Epithelial cell of proximal tubule (primary cell): ENCODE results near the gene UROC1. TPM values are rescaled to one million over a fixed set of nuclear protein-coding genes. Genes with fewer than 3 reads are reported as not detected.

Experiments used
- DNase-seq: peaks from one replicate; pipeline ENCODE4 v3.0.0-alpha.2; 2011; ENCODE audit warnings: low read depth
- H3K4me3 ChIP-seq: 2 replicates; pipeline ENCODE4 v1.5.1; 2011; ENCODE audit warnings: low read depth, mild to moderate bottlenecking, low read length
- total RNA-seq: library from RNA; depleted of rRNA; stranded (reverse); fragments of >200 nt; gene quantifications from 2 replicates; pipeline ENCODE4 v1.2.3, GENCODE V29; 2015
- TF ChIP-seq, protein P1 (sequence below): conservative IDR thresholded peaks from 2 replicates; pipeline ENCODE4 v1.5.1; 2012; ENCODE audit warnings: low read depth, mild to moderate bottlenecking, low read length

UROC1 gene
- total RNA-seq, 1 donor from 2014 or later: not detected

DNA sequence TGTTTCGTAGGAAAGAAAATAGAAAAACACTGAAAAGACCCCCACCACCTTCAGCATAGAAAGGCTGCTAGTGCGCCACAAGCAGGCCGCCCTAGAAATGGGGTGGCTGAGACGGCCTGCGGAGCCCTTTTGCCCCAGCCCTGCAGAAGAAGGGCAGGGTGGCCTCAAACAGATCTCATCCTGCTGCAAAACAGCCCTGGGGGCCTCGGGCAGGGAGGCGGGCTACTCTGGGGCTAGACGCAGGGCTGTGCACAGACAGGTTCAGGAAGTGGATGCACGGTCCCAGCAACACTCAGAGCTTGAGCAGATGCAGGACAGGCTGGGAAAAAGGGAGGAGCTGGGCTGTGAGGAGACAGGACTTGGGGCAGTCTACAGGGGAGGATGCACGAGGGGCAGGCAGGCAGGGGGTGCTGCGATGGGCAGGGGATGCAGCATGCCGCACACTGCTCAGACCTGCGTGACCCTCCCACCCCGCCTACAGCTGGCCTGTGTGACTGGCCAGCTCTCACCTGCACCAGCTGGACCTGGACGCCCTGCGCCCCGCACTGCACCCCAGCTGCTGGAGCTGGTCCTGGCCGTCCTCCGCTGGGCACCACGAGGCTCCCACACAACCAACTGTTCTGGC is 76.2 kb downstream of the UROC1 start:
- TF ChIP-seq, protein P1, sequence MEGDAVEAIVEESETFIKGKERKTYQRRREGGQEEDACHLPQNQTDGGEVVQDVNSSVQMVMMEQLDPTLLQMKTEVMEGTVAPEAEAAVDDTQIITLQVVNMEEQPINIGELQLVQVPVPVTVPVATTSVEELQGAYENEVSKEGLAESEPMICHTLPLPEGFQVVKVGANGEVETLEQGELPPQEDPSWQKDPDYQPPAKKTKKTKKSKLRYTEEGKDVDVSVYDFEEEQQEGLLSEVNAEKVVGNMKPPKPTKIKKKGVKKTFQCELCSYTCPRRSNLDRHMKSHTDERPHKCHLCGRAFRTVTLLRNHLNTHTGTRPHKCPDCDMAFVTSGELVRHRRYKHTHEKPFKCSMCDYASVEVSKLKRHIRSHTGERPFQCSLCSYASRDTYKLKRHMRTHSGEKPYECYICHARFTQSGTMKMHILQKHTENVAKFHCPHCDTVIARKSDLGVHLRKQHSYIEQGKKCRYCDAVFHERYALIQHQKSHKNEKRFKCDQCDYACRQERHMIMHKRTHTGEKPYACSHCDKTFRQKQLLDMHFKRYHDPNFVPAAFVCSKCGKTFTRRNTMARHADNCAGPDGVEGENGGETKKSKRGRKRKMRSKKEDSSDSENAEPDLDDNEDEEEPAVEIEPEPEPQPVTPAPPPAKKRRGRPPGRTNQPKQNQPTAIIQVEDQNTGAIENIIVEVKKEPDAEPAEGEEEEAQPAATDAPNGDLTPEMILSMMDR: no peak
- DNase-seq: no peak
- H3K4me3 ChIP-seq: no peak overlapping the region

DNA sequence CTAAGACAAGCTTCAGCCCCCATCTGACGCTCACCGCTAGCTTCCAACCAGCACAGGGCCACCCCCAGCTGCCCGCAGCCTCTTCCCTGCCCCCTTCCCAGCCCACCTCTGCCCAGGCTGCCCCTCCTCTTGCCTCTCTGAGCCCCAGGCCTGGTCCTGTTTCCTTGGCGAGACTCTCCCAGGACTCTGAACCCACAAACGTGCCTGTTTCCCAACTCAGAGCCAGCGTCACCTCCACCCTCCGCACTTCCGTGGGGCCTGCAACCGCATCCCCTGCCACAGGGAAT is 76.9 kb downstream of the UROC1 start:
- no peak for DNase-seq
- no peak overlapping the region for H3K4me3 ChIP-seq
- TF ChIP-seq, protein P1: no peak

DNA sequence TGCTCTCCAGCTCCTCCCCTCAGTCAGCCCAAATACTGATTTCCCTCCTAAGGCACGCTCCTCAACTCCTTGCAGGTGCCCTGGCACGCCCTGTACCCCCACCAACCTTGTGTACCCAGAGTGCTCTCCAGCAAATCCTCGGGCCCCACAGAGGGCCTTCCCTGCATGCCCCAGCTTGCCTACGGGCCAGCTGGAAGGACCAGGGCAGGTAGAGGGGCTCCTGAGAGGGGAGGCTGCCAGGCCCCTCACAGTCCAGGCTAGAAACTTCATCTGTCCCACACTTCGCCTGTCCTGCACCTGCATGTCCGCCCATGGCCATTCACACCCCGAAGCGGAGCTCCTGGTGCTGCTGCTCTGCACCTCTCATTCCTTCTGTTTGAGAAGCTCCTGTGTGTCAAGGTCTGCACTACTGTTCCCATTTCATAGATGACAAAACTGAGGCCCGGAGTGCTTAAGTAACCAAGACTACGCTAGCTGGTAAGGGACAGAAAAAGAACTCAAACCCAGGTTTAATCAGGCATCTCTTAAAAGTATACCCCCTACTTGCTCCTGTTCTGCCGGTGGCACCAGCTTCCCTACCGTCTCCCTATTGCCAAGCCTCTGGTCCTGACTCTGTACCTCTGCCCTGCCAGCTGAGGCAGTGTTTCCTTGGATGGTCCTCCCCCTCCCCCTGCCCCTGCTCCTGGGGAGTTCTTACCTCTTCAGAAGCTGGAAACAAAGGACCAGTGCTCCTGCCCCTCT is 77.4 kb downstream of the UROC1 start:
- TF ChIP-seq, protein P1: no peak

DNA sequence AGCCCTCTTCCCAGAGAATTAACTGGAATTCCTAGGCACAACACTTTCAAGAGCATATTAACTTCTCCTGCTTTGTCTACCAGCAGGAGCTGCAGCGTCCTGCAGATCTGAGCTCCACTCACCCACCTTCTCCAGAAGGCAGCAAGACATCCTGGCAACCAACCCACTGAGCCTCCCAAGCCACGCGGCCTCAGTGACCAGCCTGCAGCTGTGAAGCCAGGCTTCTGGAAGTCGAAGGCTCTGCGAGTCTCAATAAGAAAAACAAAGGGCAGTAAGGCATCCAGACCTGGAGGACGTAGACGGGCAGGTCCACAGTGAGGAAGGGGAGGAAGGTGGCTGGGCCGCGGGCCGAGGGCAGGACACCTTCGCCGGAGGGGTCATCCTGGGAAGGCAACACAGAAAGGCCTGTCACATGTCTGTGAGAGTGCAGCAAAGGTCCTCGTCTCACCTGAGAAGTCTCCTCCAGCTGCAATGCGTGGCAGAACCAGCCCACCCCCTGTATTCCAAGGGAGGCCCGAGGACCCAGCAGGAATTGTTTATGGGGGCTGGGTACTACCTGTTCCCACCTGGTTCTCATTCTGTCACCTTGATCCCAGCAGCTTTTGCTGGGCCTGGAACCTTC is 78.1 kb downstream of the UROC1 start:
- H3K4me3 ChIP-seq: no peak overlapping the region
- TF ChIP-seq, protein P1: no peak
- no peak for DNase-seq

More for the DNA sequence above, 77.4 kb downstream of the UROC1 start:
- DNase-seq: no peak
- H3K4me3 ChIP-seq: no peak overlapping the region

DNA sequence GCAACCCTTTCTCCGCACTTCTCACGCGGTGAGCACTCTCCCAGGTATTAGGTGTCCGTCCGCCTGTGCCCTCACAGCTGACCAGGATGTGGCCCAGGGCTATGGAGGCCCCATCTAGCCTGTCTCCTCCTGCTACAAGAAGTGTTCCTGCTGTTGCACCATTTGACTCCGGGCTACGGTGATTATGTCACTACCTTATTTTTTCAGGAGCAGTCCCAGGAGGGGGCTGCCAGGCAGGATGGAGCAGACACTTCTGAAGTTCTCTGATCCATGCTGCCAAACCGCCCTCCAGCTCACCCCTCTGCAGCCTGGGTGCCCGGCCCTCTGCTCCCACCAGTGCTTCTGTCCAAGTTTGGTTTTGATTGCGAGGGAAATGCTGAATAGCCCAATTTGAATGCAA is 78.8 kb downstream of the UROC1 start:
- H3K4me3 ChIP-seq: no peak overlapping the region
- TF ChIP-seq, protein P1: no peak
- no peak for DNase-seq

DNA sequence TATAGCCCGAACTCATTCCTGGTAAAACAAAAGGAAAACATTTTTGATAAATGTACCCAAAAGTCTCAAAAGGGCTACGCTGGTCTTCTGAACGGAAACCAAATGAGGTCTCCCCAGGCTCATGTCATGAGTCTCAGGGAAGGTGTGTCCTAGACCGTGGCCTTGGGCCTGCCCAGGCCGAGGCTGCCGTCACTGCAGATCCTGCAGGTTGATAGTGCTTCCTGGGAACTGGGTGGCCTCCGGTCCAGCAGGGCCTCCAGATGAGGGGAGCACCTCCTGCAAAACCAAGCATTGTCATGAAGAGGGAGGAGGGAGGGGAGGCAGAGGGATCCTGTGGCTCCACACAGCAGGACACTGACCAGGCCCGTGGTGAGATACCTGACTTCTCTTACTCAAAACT is 79.4 kb downstream of the UROC1 start:
- H3K4me3 ChIP-seq: no peak overlapping the region
- TF ChIP-seq, protein P1: no peak
- no peak for DNase-seq
